HL-60 (cell line): Measurements from ENCODE around the gene GRID1.

ENCODE experiments used
- DNase-seq, 2 experiments: peaks; one replicate each; pipeline ENCODE4 v3.0.0-alpha.2; 2010 to 2020; ENCODE audit warnings: low read depth in 1 of 2, low spot score in 1 of 2
- H3K27ac ChIP-seq: fragments of 250-450 bp; sonication (Bioruptor Pico); replicated peaks from 2 replicates; pipeline ENCODE4 v1.5.1; 2020; ENCODE audit warnings: mild to moderate bottlenecking, moderate library complexity
- H3K27me3 ChIP-seq: fragments of 250-450 bp; sonication (Bioruptor Pico); 2 replicates; pipeline ENCODE4 v1.5.1; 2021; ENCODE audit warnings: mild to moderate bottlenecking, moderate library complexity; ENCODE audit not compliant: insufficient read depth, poor library complexity, severe bottlenecking
- H3K4me3 ChIP-seq: replicated peaks from 2 replicates; pipeline ENCODE4 v1.5.1; 2011; ENCODE audit warnings: mild to moderate bottlenecking, control low read depth, low read length; ENCODE audit not compliant: insufficient read depth
- CTCF ChIP-seq: IDR thresholded peaks from one replicate; pipeline ENCODE4 v1.5.1; 2011; ENCODE audit warnings: low read length, control low read depth, inconsistent platforms; ENCODE audit not compliant: insufficient read depth
- GABPA ChIP-seq: IDR thresholded peaks from 2 replicates; pipeline ENCODE4 v1.6.1; 2012; ENCODE audit warnings: low read depth
- POLR2AphosphoS5 ChIP-seq: IDR thresholded peaks from 2 replicates; pipeline ENCODE4 v1.6.1; 2012; ENCODE audit warnings: low read depth
- REST ChIP-seq: IDR thresholded peaks from 2 replicates; pipeline ENCODE4 v1.6.1; 2012; ENCODE audit warnings: low read depth; ENCODE audit not compliant: insufficient replicate concordance
- SPI1 ChIP-seq: IDR thresholded peaks from 2 replicates; pipeline ENCODE4 v1.6.1; 2012; ENCODE audit warnings: low read depth, mild to moderate bottlenecking, borderline replicate concordance

GRID1 gene

DNA sequence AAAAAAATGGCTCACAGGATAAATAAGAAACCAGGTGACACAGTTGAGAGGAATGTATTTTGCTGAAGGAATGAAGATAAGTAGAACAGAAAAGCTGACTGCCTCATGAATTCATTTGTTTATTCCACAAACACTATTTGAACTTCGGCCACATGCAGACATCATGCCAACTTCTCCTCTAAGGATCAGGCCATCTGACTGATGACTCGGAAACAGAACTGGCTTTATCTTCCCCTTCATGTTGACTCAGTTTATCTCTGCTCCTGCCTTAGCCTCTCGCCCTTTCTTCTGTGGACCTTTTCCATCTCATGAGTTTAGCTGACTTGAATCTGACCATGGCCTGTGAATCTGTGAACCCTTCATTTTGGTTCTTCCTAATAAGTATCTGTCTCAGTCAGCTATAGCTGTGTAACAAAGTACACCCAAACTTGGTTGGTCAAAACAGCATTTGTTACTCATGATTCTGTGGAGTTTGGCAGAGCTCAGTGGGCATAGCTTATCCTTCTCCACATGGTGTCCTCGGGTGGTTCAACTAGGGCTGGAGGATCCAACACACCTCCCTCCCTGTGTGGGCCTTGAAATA is 44.0 kb upstream of the GRID1 start:
- DNase-seq = no peak
- TF ChIP-seq SPI1 (no peak), POLR2AphosphoS5 (no peak), CTCF (no peak), GABPA (no peak), REST (no peak)
- no peak overlapping the region for H3K4me3 ChIP-seq
- no peaks in the 10 kb centered on the region for H3K27me3 ChIP-seq
- H3K27ac ChIP-seq = no peak overlapping the region; the same call in 1 of the 2 replicates

- no peak overlapping the region for H3K27ac ChIP-seq
- no peak for DNase-seq
- no peaks in the 10 kb centered on the region for H3K27me3 ChIP-seq
- no peak for TF ChIP-seq GABPA
- no peak for TF ChIP-seq SPI1
- no peak for TF ChIP-seq REST
- TF ChIP-seq POLR2AphosphoS5 = no peak
- TF ChIP-seq CTCF = no peak
- H3K4me3 ChIP-seq = no peak overlapping the region
Measured at GRCh38 chr10:86409183-86409582, 42.6 kb upstream of the GRID1 start.

- no peak overlapping the region for H3K27ac ChIP-seq
- TF ChIP-seq SPI1 = no peak
- DNase-seq = no peak
- peaks cover 16% of the 10 kb centered on the region for H3K27me3 ChIP-seq
- no peak overlapping the region for H3K4me3 ChIP-seq
Measured at GRCh38 chr10:86403183-86403797, 36.7 kb upstream of the GRID1 start.

DNA sequence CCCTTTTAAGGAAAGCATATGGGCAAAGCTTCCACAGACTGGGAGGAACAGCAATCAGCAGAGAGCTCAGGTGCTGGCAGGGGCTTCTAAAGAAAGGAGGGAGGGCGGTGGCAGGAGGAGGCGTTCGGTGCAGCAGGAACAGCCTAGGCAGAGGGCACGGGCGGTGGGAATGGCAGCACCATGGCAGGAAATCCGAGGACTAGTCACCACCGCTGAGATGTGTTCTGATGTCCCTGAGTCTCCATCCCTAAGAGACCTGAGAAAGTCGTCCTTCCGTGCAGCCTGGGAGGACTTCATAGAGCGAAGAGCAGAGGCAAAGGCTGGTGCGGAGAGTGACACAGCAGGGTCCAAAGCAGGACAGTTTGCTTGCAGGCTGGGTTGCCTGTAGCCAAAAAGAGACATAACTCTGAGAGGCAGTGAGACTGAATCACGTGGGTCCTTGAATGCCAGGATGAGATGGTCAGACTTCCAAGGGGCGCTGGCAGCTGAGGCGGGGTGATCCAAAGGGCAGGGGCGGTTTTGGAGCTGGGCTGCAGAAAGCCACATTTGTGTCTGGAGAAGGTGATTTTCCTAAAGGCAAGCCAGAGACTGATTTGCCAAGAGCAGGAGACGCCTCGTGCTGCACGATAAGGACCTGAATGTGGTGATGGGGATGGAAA is 35.8 kb upstream of the GRID1 start:
- TF ChIP-seq SPI1 (no peak), CTCF (no peak), GABPA (no peak), POLR2AphosphoS5 (no peak), REST (no peak)
- Histone ChIP-seq H3K4me3 (no peak overlapping the region), H3K27me3 (peaks cover 16% of the 10 kb centered on the region), H3K27ac (no peak overlapping the region)
- no peak for DNase-seq
